ENCODE measurements around the gene TANGO2. TPM values are rescaled to one million over a fixed set of nuclear protein-coding genes. Genes with fewer than 3 reads are reported as not detected.

Gene TANGO2
- total RNA-seq, 1 donor from 2014 or later: 62.3 TPM

DNA sequence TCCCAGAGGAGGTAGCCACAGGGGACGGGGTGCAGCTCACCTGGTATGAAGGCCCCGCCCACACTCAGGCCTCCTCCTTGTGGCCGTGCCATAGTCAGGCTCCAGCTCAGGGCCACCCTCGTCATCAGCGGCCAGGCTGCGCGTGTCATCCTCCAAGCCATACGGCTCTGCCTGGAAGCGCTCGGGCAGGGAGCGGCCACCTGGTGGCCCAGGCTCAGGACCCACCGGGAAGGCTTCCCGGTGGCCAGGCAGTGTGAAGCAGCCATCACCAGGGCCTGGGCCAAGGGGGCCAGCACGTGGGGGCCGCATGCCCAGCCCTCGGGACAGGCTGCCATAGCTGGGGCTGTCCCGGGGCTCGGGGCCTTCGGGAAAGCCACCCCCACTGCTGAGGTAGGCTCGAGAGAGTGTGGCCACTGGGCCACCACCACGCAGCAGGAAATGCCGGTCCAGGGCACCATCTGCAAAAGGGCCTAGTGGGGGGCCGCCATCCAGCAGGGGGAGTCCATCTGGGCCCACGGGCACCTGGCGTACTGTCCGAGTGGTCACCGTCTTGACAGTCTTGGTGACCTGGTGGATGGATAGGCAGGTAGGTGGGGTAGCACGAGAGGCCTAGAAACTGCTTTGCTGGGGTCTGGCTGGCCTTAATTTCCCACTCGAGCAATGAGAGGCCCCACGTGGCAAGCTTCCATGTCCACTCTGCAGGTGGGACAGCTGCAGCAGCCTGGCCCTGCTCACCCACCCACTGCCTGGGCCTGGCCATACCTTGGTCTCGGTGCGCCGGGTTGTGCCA, 39.5 kb upstream of the TANGO2 start:
- intact Hi-C loops (cut with DNase I): no loop called here
- ATAC-seq (ENCODE audit: poor library complexity) (no peak), DNase-seq (peak; percentile 44)

DNA sequence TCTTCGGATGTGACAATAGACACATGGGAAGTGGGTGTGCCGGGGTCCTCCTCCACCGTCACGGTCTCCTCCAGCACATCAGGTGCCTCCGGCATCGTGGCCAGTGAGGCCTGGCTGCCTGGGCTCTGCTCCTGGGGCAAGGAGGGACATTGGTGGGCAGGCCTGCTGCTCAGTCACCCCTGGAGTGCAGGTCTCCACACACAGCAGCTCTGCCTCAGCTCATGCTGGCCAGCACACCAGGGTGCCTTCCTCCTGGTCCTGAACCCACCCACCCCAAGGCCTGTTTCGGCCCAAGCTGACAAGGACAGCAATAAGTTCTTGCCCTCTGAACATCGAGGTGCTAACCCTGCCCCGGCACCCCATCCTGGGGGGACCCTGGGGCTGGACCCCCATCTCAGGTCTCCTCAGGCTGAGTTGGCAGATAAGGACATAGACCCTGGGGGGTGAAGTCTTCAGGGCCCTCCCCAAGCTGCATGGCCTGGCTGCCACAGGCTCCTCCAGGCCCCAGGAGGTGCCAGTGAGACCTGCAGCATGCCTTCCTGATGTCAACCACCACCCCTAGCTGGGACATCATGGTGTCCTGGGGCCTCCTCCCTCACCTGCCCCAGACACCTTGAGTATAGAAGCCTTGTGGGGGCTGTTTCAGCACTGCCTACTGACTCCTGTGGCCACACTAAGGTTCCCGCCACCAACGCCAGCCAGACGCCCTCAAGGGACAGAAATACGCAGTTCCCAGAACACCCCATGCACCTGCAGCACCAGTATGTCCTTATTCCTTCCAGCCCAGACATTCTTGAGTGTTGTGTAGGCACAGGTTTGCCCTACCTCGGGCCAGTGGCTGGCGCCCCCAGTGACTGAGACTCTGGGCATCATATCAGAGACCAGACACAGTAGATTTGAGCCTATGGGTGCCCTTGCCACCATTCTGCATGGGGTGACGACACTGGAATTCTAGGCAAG, 38.7 kb upstream of the TANGO2 start:
- intact Hi-C loops (cut with DNase I): no loop called here

DNA sequence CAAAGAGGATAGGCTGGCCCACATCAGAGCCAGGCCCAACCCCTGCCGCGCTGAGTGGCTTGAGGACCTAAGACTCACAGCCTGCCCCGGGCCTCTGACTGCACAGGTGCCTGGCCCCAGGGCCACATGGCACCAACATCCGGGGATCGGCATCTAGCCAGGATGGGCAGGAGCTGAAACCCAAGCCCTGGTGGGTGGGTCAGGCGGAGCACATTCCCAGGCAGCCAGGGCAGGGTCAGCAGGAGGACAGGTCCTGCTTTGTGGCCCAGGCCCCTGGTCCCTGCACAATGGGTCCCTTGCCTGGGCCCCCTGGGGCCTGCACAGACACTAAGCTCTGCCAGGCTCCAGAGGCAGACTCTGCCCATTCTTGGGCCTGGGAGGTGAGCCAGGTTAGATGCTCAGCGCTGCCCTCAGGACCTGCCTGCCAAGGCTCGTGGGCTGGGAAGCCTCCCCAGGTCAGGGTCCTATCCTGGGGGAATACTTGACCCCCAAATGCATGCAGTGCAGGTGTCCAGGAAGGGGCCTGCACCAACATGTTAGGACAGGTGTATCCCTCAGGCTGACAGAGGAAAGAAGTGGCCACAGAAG, 37.8 kb upstream of the TANGO2 start:
- intact Hi-C loops (cut with DNase I): no loop called here
- ATAC-seq (ENCODE audit: poor library complexity): peak; percentile 32
- DNase-seq: peak; percentile 69

More for the DNA sequence above, 38.7 kb upstream of the TANGO2 start:
- ATAC-seq (ENCODE audit: poor library complexity) (no peak), DNase-seq (peak; percentile 36)

DNA sequence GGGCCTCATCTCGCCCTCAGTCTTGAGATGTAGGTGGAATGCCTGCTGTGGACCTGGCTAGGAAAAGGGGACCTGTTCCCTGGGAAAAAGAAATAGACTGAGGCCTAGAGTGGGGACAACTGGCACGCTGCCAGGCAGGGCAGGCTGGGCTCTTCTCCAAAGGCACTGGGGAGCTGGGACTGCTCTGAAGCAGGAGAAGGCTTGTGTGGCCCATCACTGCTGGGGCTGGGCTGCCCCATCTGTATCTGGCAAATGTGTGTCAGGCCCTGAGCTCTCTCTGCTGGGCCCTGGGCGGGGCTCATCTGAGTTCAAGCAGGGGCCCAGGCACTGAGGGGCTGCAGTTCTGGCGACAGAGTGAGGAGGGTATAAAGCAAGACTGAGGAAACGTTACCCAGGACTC, 37.2 kb upstream of the TANGO2 start:
- intact Hi-C loops (cut with DNase I): no loop called here
- ATAC-seq (ENCODE audit: poor library complexity) (peak; percentile 8), DNase-seq (peak; percentile 51)

DNA sequence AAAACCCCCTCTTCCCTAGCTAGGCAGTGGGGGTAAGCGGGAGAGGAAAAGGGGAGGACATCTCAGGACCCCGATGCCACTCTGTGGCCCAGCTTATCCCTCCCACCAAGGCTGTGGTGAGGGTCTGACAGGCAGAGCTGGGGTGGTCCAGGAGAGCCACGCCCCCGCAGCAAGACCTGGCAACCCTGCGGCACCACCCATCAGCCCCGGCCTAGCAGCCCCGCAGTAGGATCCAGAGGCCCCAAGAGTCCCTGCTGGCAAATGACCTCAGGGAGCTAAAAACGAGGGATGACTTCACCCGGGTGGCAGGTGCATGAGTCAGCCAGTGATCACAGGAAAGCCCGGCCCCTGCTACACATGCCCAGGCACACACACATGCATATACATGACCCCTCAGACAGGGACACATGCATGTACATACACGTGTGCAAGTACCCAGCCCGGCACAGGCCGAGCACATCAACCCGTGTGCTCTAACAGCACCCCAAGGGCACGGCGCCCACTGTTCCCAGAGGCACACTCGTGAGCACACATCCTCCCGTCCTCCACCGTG, 36.6 kb upstream of the TANGO2 start:
- peak; percentile 73 for DNase-seq
- intact Hi-C loops (cut with DNase I): no loop called here
- peak; percentile 71 for ATAC-seq (ENCODE audit: poor library complexity)

DNA sequence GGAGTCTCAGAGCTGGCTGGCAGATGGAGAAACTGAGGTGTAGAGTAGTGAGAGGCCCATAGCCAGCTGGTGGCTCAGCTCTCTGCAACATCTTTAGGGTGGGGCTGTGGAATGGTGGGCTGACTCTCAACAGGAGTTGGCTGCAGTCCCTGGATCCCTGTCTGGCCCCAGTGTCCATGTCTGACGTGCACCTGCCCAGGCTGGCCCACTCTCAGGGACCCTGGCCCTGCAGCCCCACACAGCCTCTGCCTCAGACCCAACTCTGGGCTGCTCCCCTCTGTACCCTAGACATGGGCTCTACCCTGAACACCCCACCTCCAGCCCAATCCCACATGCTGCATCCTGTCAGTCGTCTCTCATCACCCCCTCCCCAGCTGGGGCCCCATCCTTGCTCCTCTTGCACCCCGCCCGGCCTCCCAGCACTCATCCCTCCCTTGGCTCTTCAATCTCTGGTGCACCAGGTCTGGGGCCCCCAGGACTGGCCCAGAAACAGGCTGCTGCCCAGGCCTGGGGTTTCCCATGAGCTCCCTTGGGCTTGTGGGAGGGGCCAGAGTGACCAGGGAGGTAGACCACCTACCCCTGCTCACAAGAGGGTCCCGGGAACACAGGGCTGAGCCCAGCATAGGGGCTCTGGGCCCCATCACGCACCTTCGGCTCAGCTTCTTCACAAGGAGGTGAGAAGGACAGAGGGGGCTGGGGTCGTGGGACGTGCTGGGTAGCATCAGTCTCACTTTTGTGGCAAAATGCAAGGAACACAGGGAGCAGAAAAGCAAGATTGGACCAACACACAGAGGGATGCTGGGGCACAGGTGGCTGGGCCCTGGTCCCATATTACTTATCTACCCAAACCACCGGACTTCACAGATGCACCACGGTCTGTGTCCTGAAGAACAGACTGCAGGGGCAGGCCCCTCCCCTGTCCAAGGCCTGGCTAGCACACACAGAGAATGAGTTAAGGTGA, 35.8 kb upstream of the TANGO2 start:
- ATAC-seq (ENCODE audit: poor library complexity) (no peak), DNase-seq (peak; percentile 39)
- intact Hi-C loops (cut with DNase I): no loop called here

DNA sequence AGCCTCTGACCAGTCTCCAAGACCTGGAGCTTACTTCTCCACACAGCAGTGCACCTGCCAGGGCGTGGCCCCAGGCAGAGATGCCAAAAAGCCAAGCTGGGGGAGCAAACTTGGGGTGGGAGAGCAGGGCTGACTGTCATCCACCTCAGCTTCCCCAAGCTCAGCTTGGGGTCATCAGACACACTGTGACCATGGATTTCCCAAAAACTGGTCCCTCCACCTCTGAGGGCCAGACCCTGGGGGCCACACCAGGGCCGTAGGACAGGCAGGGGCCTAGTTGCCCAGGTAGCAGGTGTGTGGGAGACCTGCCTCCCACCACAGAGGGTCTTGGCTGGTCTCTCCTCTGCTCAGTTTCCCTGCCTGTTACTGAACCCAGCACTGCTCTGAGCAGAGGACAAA, 34.9 kb upstream of the TANGO2 start:
- DNase-seq (no peak), ATAC-seq (ENCODE audit: poor library complexity) (no peak)
- intact Hi-C loops (cut with DNase I): no loop called here

DNA sequence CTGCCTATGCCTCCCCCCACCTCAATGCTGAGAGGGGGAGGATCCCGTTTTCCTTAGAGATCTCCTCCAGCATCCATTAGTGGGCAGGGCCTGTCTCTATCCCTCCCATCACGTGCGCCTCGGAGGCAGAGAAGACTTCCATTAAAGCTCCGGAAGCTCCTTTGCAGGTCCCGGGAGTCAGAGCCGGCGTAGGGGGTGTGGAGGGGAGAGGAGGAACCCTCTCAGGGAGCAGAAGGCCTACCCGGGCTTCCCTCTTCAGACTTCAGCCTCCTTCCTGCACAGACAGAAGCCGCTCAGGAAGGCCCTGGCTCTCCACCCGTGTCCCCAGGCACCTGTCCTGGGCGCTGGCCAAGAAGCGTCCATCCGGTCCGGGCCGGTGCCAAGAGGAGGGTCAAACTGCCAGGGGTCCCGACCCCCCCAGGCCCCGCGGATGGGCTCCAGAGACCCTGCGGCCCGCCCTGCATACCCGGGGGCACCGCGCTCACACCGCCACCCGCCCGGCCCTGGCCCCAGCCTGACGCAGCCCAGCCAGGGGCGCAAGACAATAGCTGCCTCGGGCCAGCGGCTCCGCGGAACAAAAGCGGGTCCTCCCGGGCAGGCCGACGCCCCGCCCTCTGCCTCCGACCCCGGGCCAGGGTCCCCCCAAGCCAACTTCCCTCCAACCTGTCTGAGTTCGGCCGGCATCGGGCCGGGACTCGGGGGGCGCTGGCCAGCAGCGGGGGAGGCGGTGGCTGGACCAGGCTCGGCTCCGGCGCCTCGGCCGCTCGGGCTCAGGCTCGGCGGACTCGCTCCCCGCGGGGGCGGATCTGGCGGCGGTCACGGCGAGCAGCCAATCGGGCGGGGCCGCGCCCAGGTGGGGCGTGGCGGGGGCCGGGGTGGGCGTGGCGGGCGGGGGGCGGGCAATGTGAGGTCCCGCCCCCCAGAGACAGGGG, 34.2 kb upstream of the TANGO2 start:
- peak; percentile 88 for DNase-seq
- ATAC-seq (ENCODE audit: poor library complexity): peak; percentile 88
- intact Hi-C loops (cut with DNase I): no loop called here

DNA sequence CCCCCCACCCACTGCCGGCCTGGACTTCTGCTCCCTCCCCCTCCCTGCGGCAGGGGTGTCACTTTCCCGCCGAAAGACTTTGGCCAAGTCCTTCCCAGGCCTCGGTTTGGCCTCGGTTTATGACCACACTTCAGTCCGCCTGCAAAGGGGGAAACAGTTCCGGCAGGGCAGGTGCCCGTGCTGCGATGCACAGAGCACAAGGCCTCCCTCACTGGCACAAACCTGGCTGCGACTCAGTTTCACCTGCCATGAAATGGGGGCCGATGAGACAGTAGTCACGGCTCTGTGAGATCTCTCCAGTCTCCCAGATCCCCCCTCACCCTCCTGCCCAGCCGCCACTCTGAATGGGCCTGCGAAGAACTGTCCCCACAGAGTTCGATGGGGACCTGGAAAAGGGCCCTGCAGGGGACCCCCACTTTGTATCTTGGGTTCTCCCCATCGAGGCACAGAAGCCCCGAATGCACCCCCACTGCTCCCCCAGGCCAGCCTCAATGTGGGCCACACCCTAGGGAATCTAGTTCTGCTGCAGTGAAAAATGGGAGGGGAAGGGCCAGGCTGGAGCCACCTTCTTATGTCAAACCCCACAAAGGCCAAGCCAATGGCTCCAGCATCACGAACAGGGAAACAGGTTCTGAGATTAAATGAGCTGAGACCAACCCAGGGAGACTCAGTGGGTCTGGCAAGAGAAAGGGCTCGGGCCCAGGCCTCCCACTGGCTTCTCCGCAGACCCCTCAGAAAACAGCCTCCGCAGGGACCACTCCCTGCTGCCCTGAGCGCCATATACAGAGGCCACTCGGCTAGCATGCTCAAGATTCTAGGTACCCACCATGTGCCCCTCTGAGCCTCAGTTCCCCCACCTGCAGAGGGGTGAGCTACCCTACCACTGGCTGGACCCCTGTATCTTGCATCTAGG, 33.3 kb upstream of the TANGO2 start:
- ATAC-seq (ENCODE audit: poor library complexity) (no peak), DNase-seq (peak; percentile 32)
- intact Hi-C loops (cut with DNase I): no loop called here

DNA sequence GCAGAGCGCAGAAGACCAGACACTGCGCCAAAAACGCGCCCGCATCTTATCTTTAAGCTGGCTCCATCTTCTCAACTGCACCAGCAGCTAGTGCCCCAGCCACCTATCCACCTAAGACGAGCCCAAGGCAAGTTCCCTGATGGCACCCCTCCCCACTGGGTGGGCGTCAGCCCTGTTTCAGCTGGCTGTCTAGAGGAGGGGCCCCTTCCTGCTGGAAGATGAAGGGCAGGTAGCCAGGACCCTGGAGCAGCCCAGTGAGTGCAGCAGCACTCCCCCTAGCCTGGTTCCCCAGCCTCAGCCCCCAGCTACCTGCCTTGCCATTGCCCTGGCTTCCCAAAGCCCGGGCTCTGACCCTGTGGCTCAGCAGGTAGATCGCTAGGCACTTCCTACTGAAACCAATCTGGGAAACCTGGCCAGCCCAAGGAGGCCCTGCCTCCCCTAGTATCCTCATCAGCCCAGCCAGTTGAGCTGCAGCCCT, 32.5 kb upstream of the TANGO2 start:
- intact Hi-C loops (cut with DNase I): no loop called here
- DNase-seq (peak; percentile 38), ATAC-seq (ENCODE audit: poor library complexity) (no peak)

DNA sequence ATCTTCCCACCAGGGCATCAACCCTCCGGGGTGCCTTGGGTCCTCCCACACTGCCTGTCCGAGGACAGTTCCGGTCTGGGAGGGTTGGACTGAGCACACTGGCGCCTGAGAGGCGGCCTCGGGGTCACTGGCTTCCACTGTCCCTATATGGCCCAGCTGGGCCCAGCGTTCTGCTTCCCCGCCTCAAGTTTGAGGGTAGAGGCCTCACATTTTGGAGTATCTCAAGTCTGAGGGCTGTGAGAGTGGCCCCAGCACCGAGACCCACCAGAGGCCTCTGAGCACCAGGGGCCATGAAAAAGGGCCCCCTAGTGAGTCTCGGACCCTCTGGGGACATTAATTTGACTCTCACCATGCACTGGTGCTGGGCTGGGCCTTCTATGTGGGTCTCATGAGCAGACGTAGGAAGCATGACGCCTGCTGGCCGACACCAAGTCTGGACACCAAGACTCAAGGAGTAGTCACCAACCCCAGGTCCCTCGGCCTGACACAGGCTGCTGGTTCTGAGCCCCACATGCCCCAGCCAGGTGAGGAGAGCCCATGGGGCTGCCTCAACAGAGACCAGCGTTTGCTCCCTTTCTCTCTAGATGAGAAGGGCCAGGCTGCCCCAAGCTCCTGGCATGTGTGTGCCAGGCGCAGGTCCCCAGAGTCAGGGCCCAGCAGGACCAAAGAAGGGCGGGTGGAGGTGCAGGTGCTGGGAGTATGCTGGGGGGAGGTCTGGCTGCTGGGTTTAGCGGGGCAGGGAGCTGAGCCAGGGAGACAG, 31.8 kb upstream of the TANGO2 start:
- intact Hi-C loops (cut with DNase I): no loop called here
- peak; percentile 45 for DNase-seq

DNA sequence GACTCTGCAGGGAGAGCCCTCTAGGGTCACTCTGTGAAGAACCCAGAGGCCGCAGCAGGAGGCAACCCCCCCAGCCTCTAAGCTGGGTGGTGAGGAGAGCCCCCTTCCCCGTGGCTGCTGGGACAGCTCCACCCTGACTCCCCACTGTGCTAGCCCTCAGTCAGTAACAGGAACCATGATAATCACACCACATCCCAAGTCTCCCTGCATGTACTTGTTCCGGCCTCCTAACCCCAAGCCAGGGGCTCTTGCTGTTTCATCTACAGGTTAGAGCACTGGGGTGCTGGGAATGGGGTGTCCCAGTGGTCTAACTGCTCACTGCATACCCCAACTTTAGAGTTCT, 31.2 kb upstream of the TANGO2 start:
- DNase-seq (no peak), ATAC-seq (ENCODE audit: poor library complexity) (no peak)
- intact Hi-C loops (cut with DNase I): no loop called here

More for the DNA sequence above, 31.8 kb upstream of the TANGO2 start:
- ATAC-seq (ENCODE audit: poor library complexity): no peak

DNA sequence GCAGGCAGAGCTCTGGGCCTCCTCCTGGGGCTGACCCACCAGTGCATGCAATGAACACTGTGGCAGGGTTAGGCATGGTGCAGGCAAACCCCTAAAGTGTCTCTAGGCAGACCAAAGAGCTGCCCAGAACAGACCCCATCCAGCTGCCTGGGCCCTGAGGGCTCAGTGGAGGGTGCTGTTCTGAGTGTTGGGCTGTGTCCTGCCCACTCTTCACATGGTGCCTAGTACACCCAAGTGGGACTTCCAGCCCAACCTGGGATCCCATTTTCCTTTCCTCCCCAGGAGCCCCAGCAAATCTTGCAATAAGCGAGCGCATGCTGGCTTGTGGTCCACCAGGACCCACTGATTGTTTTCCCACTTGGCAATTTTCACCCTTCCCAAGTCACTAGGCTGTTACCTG, 30.7 kb upstream of the TANGO2 start:
- intact Hi-C loops (cut with DNase I): no loop called here
- ATAC-seq (ENCODE audit: poor library complexity): no peak

DNA sequence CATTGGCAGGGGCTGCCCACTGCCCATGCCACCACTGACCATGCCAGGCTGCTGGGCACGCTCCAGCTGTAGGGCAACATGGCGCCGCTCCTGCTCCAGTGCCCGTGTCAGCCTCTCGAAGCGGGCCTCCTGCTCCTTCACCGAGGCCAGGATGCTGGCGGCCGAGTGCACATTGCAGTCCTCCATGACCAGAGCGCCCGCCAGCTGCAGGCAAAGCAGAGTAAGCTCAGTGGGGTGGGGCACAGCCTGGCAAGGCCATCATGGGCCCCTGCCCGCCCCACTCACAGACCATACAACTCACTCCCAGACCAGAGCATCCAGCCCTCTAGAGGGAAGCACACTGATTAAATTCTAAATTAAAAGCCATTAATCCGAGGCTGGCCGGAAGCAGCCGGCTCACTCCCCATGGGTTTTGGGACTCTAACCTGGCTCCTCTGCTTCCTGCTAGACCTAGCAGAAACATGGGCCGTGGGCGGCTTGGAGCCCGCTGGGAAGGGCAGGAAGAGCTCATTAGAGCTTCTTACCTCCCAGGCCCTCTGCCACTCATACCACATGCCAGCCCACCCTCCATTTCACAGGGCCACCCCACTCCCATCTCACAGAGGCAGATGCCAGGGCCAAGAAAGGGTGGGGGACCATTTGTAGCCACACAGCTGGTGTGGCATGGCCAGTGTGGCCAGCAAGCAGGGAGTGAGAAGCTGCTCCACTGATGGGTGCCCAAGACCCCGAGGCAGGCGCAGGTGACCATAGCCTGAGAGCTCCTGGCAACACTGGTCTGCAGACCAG, 30.1 kb upstream of the TANGO2 start:
- ATAC-seq (ENCODE audit: poor library complexity): no peak
- intact Hi-C loops (cut with DNase I): no loop called here
- DNase-seq: peak; percentile 35

More for the DNA sequence above, 30.7 kb upstream of the TANGO2 start:
- DNase-seq: no peak

DNA sequence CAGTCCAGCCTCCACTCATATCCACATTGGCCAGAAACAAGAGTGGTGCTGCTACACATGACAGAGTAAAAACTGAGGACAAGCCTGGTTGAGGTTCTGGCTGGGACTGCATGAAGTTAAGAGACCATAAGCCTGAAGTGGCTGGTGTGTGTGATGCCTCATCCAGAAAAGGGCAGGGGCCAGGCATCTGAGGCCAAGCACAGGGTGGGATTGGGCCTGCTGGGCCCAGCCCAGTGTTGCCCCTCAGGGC, 29.6 kb upstream of the TANGO2 start:
- ATAC-seq (ENCODE audit: poor library complexity): no peak
- DNase-seq: no peak

More for the DNA sequence above, 29.6 kb upstream of the TANGO2 start:
- intact Hi-C loops (cut with DNase I): no loop called here

All from Right ventricle myocardium superior (tissue), 1 donor.